Liver (tissue), 3 donors: ENCODE measurements around the gene HELZ2.

Experiments
- ATF3 ChIP-seq: IDR thresholded peaks from 2 replicates; pipeline ENCODE4 v1.6.1; 2016; ENCODE audit warnings: antibody characterized with exemption
- CTCF ChIP-seq: fragments of 150-350 bp; IDR thresholded peaks from 2 replicates; pipeline ENCODE4 v1.5.1; 2017; ENCODE audit warnings: improper control_type of control experiment, low read depth, low read length; ENCODE audit not compliant: missing input control
- GABPA ChIP-seq, 2 donors: IDR thresholded peaks in 1 of 2; conservative IDR thresholded peaks in 1 of 2; 2 replicates each; pipeline ENCODE4 v1.6.1; 2016; ENCODE audit warnings: antibody characterized with exemption in 2 of 2, mild to moderate bottlenecking in 1 of 2, moderate library complexity in 1 of 2
- MAX ChIP-seq: IDR thresholded peaks from 2 replicates; pipeline ENCODE4 v1.6.1; 2016; ENCODE audit warnings: antibody characterized with exemption
- RAD21 ChIP-seq, 2 donors: IDR thresholded peaks; 2 replicates each; pipeline ENCODE4 v1.6.1; 2016; ENCODE audit warnings: antibody characterized with exemption in 2 of 2, mild to moderate bottlenecking in 2 of 2
- REST ChIP-seq: IDR thresholded peaks from 2 replicates; pipeline ENCODE4 v1.6.1; 2016; ENCODE audit warnings: antibody characterized with exemption, mild to moderate bottlenecking
- RXRA ChIP-seq, 2 donors: IDR thresholded peaks; 2 replicates each; pipeline ENCODE4 v1.6.1; 2017 to 2018; ENCODE audit warnings: antibody characterized with exemption in 2 of 2, mild to moderate bottlenecking in 1 of 2
- SP1 ChIP-seq: IDR thresholded peaks from 2 replicates; pipeline ENCODE4 v1.6.1; 2018; ENCODE audit warnings: antibody characterized with exemption, mild to moderate bottlenecking
- TAF1 ChIP-seq: conservative IDR thresholded peaks from 2 replicates; pipeline ENCODE4 v1.6.1; 2016; ENCODE audit warnings: antibody characterized with exemption, mild to moderate bottlenecking
- ZBTB33 ChIP-seq: IDR thresholded peaks from 2 replicates; pipeline ENCODE4 v1.6.1; 2016; ENCODE audit warnings: antibody characterized with exemption
- donor health status: healthy.
- donor health status: healthy.

GRCh38 chr20:63576311-63576710, 2.3 kb upstream of the HELZ2 start:
- TF ChIP-seq CTCF (no peak), GABPA (IDR thresholded peaks at IDR 0.05 in 1 of 2, conservative IDR thresholded peaks at IDR 0.05 in 1 of 2) (no peak), SP1 (no peak), RXRA (IDR thresholded peaks at IDR 0.05) (no peak), ATF3 (no peak), MAX (no peak), TAF1 (no peak), RAD21 (IDR thresholded peaks at IDR 0.05) (no peak), ZBTB33 (no peak), REST (no peak)
